Astrocyte (in vitro differentiated cells and primary cell): ENCODE measurements around the gene INHBB.

Source experiments
- CTCF ChIP-seq: IDR thresholded peaks from 2 replicates; pipeline ENCODE4 v1.5.1; 2011; ENCODE audit warnings: low read depth, mild to moderate bottlenecking, inconsistent platforms, low read length, moderate library complexity; ENCODE audit not compliant: insufficient read depth
- EZH2 ChIP-seq: IDR thresholded peaks from 2 replicates; pipeline ENCODE4 v1.6.1; 2012; ENCODE audit warnings: mild to moderate bottlenecking, low read length, inconsistent platforms; ENCODE audit not compliant: insufficient read depth

- TF ChIP-seq CTCF (no peak), EZH2 (no peak)
These were observed 38.8 kb downstream of the INHBB start for GRCh38 chr2:120384486-120385354.
